ENCODE results near the gene WIPI1.
"Not testable (repeated sequence)": the region's sequence is repeated elsewhere in the genome, so short reads cannot be mapped to it uniquely, and the experiment has no call there.

Gene WIPI1

GRCh38 chr17:68382582-68383085 lies 74.7 kb downstream of the WIPI1 start:
- FAIRE-seq = no peak

GRCh38 chr17:68381076-68381900 lies 76.0 kb downstream of the WIPI1 start:
- FAIRE-seq = no peak

GRCh38 chr17:68379692-68380677 lies 77.3 kb downstream of the WIPI1 start:
- FAIRE-seq = no peak

GRCh38 chr17:68379177-68379510 lies 78.2 kb downstream of the WIPI1 start:
- no peak for FAIRE-seq

- no peak for FAIRE-seq
These were observed 78.8 kb downstream of the WIPI1 start for GRCh38 chr17:68378268-68379176.

GRCh38 chr17:68377771-68378267 lies 79.5 kb downstream of the WIPI1 start:
- FAIRE-seq = no peak

- FAIRE-seq = not testable (repeated sequence)
These were observed 81.1 kb downstream of the WIPI1 start for GRCh38 chr17:68376178-68376577.

GRCh38 chr17:68375566-68375965 lies 81.7 kb downstream of the WIPI1 start:
- FAIRE-seq = no peak

Data from A204.1 (cell line).